GM18951 (cell line): ENCODE measurements around the gene FLOT1.

Experiments used
- POLR2A ChIP-seq: IDR thresholded peaks from 4 replicates; pipeline ENCODE4 v1.6.1; 2011; ENCODE audit warnings: mild to moderate bottlenecking; ENCODE audit not compliant: insufficient read length, insufficient read depth; ENCODE audit errors: extremely low read depth
- in situ Hi-C: fragments of 300-500 bp; cut with MboI; formaldehyde crosslinking; loops from one replicate; pipeline ENCODE4 v1.12.0; 2022; ENCODE audit warnings: low sequenced_read_pairs, mixed read lengths, inconsistent platforms; ENCODE audit not compliant: unreplicated experiment

The FLOT1 gene

GRCh38 chr6:30742316-30743098 is at the start of gene FLOT1:
TSS of gene FLOT1 (minus strand) at chr6:30742687. CDS start at chr6:30742189, 498 bp downstream.
- in situ Hi-C loops, result loop anchor here (10.0 kb wide), 1 partner anchor 72 kb away; no protein-coding TSS in a partner anchor
- TF ChIP-seq POLR2A, result peak; percentile 73

- TF ChIP-seq POLR2A, result no peak
- in situ Hi-C loops, result no loop called here
Observed at GRCh38 chr6:30790724-30791383, 48.4 kb upstream of the FLOT1 start.

GRCh38 chr6:30789606-30790005 is 47.1 kb upstream of the FLOT1 start:
- in situ Hi-C loops, result no loop called here
- no peak for TF ChIP-seq POLR2A

- in situ Hi-C loops, result no loop called here
- TF ChIP-seq POLR2A, result no peak
Observed at GRCh38 chr6:30787954-30788353, 45.5 kb upstream of the FLOT1 start.

- TF ChIP-seq POLR2A, result no peak
- in situ Hi-C loops, result no loop called here
Observed at GRCh38 chr6:30782425-30783014, 40.0 kb upstream of the FLOT1 start.

GRCh38 chr6:30781743-30782424 is 39.4 kb upstream of the FLOT1 start:
- no peak for TF ChIP-seq POLR2A
- in situ Hi-C loops, result no loop called here

- TF ChIP-seq POLR2A, result no peak
- in situ Hi-C loops, result no loop called here
Observed at GRCh38 chr6:30781395-30781742, 38.9 kb upstream of the FLOT1 start.

GRCh38 chr6:30780642-30780920 is 38.1 kb upstream of the FLOT1 start:
- no peak for TF ChIP-seq POLR2A
- in situ Hi-C loops, result no loop called here

GRCh38 chr6:30779850-30780641 is 37.6 kb upstream of the FLOT1 start:
- TF ChIP-seq POLR2A, result no peak
- in situ Hi-C loops, result no loop called here

GRCh38 chr6:30778001-30778635 is 35.6 kb upstream of the FLOT1 start:
- in situ Hi-C loops, result no loop called here
- TF ChIP-seq POLR2A, result no peak

- in situ Hi-C loops, result no loop called here
- no peak for TF ChIP-seq POLR2A
Observed at GRCh38 chr6:30777155-30777485, 34.6 kb upstream of the FLOT1 start.

GRCh38 chr6:30776390-30777154 is 34.1 kb upstream of the FLOT1 start:
- no peak for TF ChIP-seq POLR2A
- in situ Hi-C loops, result no loop called here
